NCI-H345 treated with DMSO at 0.1 percent for 48 hours (cell line): ENCODE results near the gene KIFC3.
A peak's percentile ranks its signal among the peaks of the same experiment; 100 is the strongest.
"Not testable (repeated sequence)": the region's sequence is repeated elsewhere in the genome, so short reads cannot be mapped to it uniquely, and the experiment has no call there.

Experiments
- DNase-seq: peaks from one replicate; lab custom pipeline; 2025; ENCODE audit not compliant: unreplicated experiment; lab: John Stamatoyannopoulos, UW

The KIFC3 gene

GRCh38 chr16:57826052-57826451 lies 23.8 kb upstream of the KIFC3 start:
- no peak for DNase-seq

DNA sequence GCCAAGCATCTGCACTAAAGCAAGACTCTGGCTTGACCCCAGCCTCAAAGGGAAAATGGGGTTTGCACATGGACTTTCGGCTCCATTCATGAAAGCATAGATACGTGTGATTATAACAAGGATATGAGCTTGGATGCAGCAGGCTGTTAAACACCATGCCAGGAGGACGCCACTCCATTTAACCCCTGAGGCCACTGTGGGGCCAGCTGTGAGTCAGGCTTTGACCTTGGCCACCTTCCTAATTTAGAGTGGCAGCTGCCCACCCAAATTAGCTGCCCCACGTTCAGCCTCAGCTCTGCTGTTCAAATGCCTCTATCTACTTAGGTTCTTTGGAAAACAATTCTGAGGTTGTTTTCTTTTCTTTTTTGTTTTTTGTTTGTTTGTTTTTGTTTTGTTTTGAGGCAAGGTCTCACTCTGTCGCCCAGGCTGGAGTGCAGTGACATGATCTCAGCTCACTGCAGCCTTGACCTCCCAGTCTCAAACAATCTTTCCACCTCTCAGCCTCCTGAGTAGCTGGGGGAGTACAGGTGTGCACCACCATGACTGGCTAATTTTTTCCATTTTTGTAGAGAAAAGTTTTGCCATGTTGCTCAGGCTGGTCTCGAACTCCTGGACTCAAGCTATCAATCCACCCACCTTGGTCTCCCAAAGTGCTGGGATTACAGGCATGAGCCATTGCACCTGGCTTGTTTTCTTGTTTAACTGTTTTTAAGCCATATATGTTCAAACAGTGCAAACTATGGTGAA lies 23.2 kb upstream of the KIFC3 start:
- DNase-seq = no peak

GRCh38 chr16:57824888-57825287 lies 22.6 kb upstream of the KIFC3 start:
- DNase-seq = no peak

DNA sequence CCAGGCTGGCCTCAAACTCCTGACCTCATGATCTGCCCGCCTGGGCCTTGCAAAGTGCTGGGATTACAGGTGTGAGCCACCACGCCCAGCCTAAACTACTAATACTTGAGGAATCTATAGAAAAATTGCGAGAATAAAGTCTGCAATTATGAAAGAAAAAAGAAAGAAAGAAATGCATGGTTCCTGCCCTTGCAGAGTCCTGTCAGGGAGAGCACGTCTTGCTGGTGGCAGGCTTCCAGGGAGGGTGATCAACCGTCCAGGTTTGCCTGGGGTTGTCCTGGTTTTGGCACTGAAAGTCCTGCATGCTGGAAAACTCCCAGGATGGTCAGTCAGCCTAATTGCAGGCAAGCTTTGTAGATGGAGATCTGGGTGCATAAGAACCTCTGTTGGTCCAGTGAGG lies 21.5 kb upstream of the KIFC3 start:
- DNase-seq = no peak

GRCh38 chr16:57822856-57823255 lies 20.6 kb upstream of the KIFC3 start:
- no peak for DNase-seq

- DNase-seq = no peak
Measured at GRCh38 chr16:57822018-57822553, 19.8 kb upstream of the KIFC3 start.

DNA sequence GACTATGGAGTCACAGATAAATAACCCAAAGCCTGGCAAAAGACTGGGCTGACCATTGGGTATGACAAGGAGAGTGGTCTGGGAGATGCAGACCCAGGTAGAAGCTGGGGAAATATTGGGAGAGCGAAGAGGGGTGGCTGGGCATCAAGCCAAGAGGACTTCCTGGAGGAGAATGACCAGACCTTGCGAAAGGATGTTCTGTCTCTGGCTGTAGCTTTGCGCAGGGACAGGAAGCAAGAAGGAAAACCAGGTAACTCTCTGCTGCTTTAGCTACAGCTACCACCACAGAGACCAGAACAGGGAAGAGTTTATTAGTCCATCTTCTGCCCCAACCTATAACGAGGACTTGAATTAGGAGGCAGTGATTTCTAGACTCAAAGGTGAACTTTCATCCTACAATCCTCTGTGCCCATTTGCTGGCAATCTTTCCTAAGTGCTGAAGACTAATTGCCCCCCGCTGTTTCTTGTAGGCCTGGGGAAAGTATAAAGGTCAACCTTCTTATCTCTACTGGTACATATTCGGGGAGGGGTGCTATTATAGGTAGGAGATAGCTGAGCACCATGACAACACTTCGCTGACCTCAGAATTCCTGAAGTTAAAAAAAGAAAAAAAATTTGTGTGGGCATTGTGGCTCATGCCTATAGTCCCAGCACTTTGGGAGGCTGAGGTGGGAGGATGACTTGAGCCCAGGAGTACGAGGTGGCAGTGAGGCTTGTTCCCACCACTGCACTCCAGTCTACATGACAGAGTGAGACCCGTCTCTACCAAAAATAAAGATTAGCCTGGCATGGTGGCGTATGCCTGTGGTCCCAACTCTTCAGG lies 19.1 kb upstream of the KIFC3 start:
- no peak for DNase-seq

DNA sequence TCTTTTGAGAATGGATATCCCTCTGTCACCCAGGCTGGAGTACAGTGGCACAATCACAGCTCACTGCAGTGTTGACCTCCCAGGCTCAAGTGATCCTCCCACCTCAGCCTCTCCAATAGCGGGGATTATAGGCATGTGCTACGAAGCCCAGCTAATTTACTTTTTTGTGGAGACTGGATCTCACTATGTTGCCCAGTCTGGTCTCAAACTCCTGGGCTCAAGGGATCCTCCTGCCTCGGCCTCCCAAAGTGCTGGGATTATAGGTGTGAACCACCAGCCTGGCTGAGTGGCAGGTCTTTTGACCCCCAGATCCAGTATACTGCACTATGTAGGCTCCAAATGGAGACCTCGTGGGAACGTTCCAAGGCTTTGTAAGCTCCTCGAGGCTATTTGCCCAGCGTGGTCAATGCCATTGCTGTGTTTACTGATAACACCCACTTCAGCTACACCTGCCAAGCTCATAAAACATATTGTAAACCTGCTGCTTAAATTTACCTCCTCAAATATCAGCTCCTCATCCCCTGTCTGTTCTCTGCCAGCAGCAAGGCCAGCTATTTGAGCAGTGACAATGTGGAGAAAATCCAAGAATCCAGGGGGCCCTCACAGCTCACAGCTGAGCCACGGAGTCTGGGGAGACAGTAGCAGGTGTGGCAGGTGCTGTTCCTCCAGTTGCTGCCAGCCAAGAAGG lies 16.2 kb upstream of the KIFC3 start:
- peak; percentile 74 for DNase-seq

DNA sequence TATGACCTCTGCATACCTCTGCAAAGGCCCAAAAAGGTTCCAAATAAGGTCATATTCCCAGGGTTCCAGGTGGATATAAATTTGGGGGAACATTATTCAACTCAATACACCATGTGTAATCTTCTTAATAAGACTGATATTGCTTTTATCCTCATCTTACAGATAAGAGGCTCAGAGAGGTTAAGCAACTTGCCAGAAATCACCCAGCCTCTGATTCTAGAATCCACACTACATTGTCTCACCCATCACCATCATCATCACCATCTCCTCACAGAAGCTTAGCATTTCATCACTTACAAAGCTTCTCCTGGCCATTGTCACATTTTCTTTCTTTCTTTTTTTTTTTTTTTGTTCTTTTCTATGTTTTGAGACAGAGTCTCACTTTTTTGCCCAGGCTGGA lies 15.4 kb upstream of the KIFC3 start:
- DNase-seq = no peak

DNA sequence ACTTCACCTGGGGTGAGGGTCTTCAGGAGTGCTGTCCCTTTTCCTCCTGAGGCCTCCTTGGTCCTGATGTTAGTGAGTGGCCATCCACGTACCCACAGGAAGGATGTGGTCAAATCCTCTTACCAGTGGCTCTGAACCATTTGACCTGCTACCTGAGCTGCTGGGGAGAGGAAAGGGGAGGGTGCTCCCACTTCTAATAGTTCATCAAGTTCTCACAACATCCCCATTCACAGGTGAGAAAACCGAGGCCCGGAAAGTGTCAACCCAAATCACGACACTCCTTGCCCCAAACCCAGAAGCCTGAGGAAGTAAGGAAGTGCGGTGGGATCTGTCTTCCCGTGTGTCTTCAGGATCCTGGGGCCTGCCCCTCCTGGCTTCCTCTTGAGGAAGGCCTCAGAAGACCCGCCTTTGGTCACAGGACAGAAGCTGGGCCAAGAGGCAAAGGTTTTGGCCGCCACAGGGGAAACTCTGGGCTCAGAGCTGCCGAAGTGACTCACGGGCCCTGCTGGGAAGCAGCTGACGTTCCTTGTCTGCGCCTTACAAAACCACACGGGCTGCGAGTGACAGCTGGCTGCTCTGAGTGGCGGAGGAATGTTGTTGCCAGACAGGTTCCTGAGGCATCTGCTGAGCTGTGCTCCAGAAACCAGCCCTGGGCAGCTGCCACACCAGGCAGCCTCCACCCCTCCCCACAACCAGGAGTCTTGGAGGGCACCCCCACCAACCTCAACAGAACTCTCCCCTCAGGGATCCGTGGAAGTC lies 13.9 kb upstream of the KIFC3 start:
- DNase-seq = peak; percentile 27

GRCh38 chr16:57814896-57815295 lies 12.6 kb upstream of the KIFC3 start:
- DNase-seq = no peak

DNA sequence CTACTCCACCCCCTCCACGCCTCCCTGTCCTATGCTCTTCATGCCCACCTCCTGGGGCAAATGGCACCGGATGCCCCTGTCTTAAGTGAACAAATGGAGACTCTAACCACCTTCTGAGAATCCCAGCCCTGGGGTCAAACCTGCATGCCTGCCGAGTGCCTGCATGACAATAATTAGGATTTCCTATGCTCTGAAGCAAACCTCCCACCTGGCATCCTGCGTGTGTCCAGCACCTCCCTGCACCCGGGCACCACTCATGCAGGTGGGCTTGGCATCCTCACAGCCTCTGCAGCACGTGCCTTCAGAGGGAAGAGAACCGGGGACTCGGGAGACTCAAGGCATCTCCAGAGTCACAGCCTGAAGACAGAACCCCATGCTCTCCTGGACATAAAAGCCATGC lies 11.2 kb upstream of the KIFC3 start:
- DNase-seq = no peak

GRCh38 chr16:57811340-57811739 lies 9.0 kb upstream of the KIFC3 start:
- not testable (repeated sequence) for DNase-seq

DNA sequence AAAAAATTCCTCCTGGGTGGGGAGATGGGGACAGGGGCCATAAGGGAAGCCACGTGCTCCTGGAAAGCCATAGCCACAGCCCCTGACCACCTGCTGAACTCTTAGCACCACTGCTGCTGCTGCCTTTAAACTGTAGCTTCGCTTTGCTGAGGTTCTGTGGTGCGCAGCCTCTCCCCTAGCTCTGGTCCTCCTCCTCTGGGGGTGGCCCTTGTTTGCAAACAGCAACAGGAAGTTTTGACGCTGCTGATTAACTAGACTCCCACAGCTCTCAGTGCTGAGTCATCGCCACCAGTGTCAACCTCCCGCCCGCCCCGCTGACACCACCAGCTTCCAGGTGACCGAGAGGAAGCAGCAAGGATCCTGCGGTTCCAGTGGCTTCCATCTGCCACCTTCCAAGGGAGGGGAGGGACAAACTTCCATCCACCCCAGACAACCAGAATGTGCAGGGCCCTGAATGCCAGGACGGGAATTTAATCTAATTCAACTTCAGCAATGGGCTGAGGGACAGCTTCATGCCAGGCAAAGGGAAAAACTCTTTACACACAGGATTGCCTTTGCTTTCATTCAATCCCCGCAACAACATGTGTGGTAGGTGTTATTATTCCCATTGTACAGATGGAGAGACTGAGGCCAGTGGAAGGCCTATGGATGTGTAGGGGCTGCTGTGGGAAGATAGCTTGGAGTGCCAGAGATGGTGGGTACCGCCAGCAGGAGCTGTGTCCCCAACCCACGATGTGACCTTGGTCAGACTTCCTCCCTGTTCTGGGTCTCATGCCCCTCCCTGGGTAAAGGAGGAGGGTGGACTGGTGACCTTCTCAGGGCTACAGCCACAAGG lies 8.1 kb upstream of the KIFC3 start:
- DNase-seq = no peak

DNA sequence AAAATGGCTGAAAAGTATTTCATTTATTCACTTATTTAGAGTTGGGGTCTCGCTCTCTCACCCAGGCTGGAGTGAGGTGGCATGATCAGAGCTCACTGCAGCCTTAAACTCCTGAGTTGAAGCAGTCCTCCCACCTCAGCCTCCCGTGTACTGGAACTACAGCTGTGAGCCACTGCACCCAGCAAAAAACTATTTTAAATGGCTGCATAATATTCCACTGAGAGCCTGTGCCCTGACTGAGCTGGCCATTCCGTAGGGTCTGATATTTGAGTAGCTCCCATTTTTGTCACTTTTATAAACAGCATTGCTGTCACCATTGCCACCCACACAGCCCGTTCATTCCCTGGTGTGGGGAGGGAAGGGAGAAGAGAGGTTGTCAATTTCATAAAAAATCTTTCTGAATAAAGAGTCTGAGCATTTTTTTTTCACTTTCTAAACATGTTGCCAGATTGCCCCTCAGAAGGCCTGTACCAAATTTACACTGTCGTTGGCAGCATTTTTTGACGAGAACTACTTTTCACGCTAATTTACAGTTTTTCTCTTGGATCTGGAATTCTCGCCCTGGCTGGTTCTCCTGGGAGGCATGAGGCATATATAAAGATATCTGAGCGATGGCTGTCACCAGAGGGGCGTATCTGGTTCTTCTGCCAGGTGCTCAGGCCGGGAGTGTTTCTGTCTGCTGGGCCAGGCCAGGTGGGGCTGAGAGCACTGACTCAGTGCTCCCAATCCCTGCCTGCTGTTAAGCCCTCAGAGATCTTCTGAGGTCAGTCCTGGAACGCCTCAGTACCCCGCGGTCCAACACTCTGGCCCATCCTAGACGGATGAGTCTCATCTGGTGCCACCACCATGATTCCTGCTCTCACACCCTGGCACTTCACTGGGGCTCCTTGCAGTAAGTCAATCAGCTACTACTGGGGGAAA lies 7.2 kb upstream of the KIFC3 start:
- DNase-seq = no peak

DNA sequence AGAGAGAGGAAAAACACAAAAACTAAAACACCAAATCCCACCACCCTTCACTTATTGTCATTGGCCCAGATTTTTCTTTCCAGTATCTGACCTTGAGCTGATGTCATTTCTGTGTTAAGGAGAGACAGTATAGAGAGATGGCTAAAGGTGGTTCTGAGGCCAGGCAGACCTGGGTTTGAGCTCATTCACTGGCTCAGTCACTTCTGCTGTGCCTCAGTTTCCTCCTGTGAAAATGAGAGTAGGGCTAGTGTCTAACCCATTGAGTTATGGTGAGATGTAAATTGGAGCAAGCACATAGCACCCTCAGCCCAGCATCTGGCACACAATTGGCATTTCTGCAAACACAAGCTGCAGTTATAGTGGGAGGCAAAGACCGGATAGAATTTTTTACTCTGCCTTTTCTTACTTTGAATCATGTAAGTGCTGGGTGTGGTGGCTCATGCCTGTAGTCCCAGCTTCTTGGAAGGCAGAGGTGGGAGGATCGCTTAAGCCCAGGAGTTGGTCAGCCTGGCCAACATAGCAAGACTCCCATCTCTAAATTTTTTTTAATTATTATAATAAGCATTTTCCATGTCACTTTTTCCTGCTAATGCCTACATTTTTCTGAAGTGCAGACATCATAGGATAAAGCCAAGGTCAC lies 6.4 kb upstream of the KIFC3 start:
- no peak for DNase-seq

- DNase-seq = no peak
Measured at GRCh38 chr16:57807968-57808528, 5.8 kb upstream of the KIFC3 start.
